ENCODE data around the gene ZNF710.
A peak's percentile ranks its signal among the peaks of the same experiment; 100 is the strongest.

ZNF710 gene

GRCh38 chr15:90056529-90056928 lies 55.4 kb downstream of the ZNF710 start:
- WGBS, 2 experiments, result 89 to 91% methylated on average over 7 of the region's 7 CpGs
- Histone ChIP-seq H3K27me3 (ENCODE audit: control insufficient read depth, insufficient read depth, low read length, poor library complexity, severe bottlenecking) (no peaks in the 10 kb centered on the region), H3K27ac (ENCODE audit: insufficient read depth, low read depth, low read length, poor library complexity, severe bottlenecking) (no peak overlapping the region), H3K36me3 (ENCODE audit: control insufficient read depth, insufficient read depth, low read length) (no peaks in the 10 kb centered on the region), H3K9me3 (ENCODE audit: control insufficient read depth, low read length) (no peaks in the 10 kb centered on the region), H3K4me1 (ENCODE audit: control insufficient read depth, insufficient read depth, low read length) (peaks cover 31% of the 10 kb centered on the region), H3K4me3 (ENCODE audit: insufficient read depth, low read depth, low read length) (no peak overlapping the region)

- WGBS, 2 experiments, result 93% methylated on average over 4 of the region's 4 CpGs
- H3K27ac ChIP-seq (ENCODE audit: insufficient read depth, low read depth, low read length, poor library complexity, severe bottlenecking), result no peak overlapping the region
- no peaks in the 10 kb centered on the region for H3K9me3 ChIP-seq (ENCODE audit: control insufficient read depth, low read length)
Observed at GRCh38 chr15:90058308-90058707, 57.2 kb downstream of the ZNF710 start.

GRCh38 chr15:90058775-90059174 lies 57.7 kb downstream of the ZNF710 start:
- H3K4me3 ChIP-seq (ENCODE audit: insufficient read depth, low read depth, low read length), result no peak overlapping the region
- 94 to 97% methylated on average over 5 of the region's 5 CpGs for WGBS, 2 experiments
- no peaks in the 10 kb centered on the region for H3K27me3 ChIP-seq (ENCODE audit: control insufficient read depth, insufficient read depth, low read length, poor library complexity, severe bottlenecking)
- no peaks in the 10 kb centered on the region for H3K36me3 ChIP-seq (ENCODE audit: control insufficient read depth, insufficient read depth, low read length)
- no peaks in the 10 kb centered on the region for H3K9me3 ChIP-seq (ENCODE audit: control insufficient read depth, low read length)
- H3K27ac ChIP-seq (ENCODE audit: insufficient read depth, low read depth, low read length, poor library complexity, severe bottlenecking), result no peak overlapping the region
- peaks cover 35% of the 10 kb centered on the region for H3K4me1 ChIP-seq (ENCODE audit: control insufficient read depth, insufficient read depth, low read length)

More at GRCh38 chr15:90058308-90058707, 57.2 kb downstream of the ZNF710 start:
- peaks cover 35% of the 10 kb centered on the region for H3K4me1 ChIP-seq (ENCODE audit: control insufficient read depth, insufficient read depth, low read length)
- H3K4me3 ChIP-seq (ENCODE audit: insufficient read depth, low read depth, low read length), result no peak overlapping the region
- H3K27me3 ChIP-seq (ENCODE audit: control insufficient read depth, insufficient read depth, low read length, poor library complexity, severe bottlenecking), result no peaks in the 10 kb centered on the region
- no peaks in the 10 kb centered on the region for H3K36me3 ChIP-seq (ENCODE audit: control insufficient read depth, insufficient read depth, low read length)

GRCh38 chr15:90059208-90059985 lies 58.3 kb downstream of the ZNF710 start:
- 57 to 59% methylated on average over 21 of the region's 21 CpGs for WGBS, 2 experiments
- Histone ChIP-seq H3K4me1 (ENCODE audit: control insufficient read depth, insufficient read depth, low read length) (peaks cover 34% of the 10 kb centered on the region), H3K27me3 (ENCODE audit: control insufficient read depth, insufficient read depth, low read length, poor library complexity, severe bottlenecking) (no peaks in the 10 kb centered on the region), H3K9me3 (ENCODE audit: control insufficient read depth, low read length) (no peaks in the 10 kb centered on the region), H3K27ac (ENCODE audit: insufficient read depth, low read depth, low read length, poor library complexity, severe bottlenecking) (no peak overlapping the region), H3K4me3 (ENCODE audit: insufficient read depth, low read depth, low read length) (no peak overlapping the region), H3K36me3 (ENCODE audit: control insufficient read depth, insufficient read depth, low read length) (no peaks in the 10 kb centered on the region)

- H3K36me3 ChIP-seq (ENCODE audit: control insufficient read depth, insufficient read depth, low read length), result no peaks in the 10 kb centered on the region
- H3K27ac ChIP-seq (ENCODE audit: insufficient read depth, low read depth, low read length, poor library complexity, severe bottlenecking), result no peak overlapping the region
- H3K4me1 ChIP-seq (ENCODE audit: control insufficient read depth, insufficient read depth, low read length), result peaks cover 34% of the 10 kb centered on the region
- WGBS, 2 experiments, result 81 to 87% methylated on average over 3 of the region's 3 CpGs
- H3K9me3 ChIP-seq (ENCODE audit: control insufficient read depth, low read length), result no peaks in the 10 kb centered on the region
- no peak overlapping the region for H3K4me3 ChIP-seq (ENCODE audit: insufficient read depth, low read depth, low read length)
- no peaks in the 10 kb centered on the region for H3K27me3 ChIP-seq (ENCODE audit: control insufficient read depth, insufficient read depth, low read length, poor library complexity, severe bottlenecking)
Observed at GRCh38 chr15:90060797-90061196, 59.7 kb downstream of the ZNF710 start.

GRCh38 chr15:90062023-90062442 lies 60.9 kb downstream of the ZNF710 start:
- 30 to 38% methylated on average over 8 of the region's 8 CpGs for WGBS, 2 experiments
- Histone ChIP-seq H3K4me3 (ENCODE audit: insufficient read depth, low read depth, low read length) (no peak overlapping the region), H3K27me3 (ENCODE audit: control insufficient read depth, insufficient read depth, low read length, poor library complexity, severe bottlenecking) (no peaks in the 10 kb centered on the region), H3K4me1 (ENCODE audit: control insufficient read depth, insufficient read depth, low read length) (peaks cover 34% of the 10 kb centered on the region), H3K9me3 (ENCODE audit: control insufficient read depth, low read length) (no peaks in the 10 kb centered on the region), H3K36me3 (ENCODE audit: control insufficient read depth, insufficient read depth, low read length) (peaks cover 3% of the 10 kb centered on the region), H3K27ac (ENCODE audit: insufficient read depth, low read depth, low read length, poor library complexity, severe bottlenecking) (peak overlapping the region; percentile 60)

- Histone ChIP-seq H3K9me3 (ENCODE audit: control insufficient read depth, low read length) (no peaks in the 10 kb centered on the region), H3K36me3 (ENCODE audit: control insufficient read depth, insufficient read depth, low read length) (peaks cover 7% of the 10 kb centered on the region), H3K27ac (ENCODE audit: insufficient read depth, low read depth, low read length, poor library complexity, severe bottlenecking) (peak overlapping the region; percentile 60), H3K4me1 (ENCODE audit: control insufficient read depth, insufficient read depth, low read length) (peaks cover 34% of the 10 kb centered on the region), H3K27me3 (ENCODE audit: control insufficient read depth, insufficient read depth, low read length, poor library complexity, severe bottlenecking) (no peaks in the 10 kb centered on the region), H3K4me3 (ENCODE audit: insufficient read depth, low read depth, low read length) (no peak overlapping the region)
- 68% methylated on average over 16 of the region's 16 CpGs for WGBS, 2 experiments
Observed at GRCh38 chr15:90062462-90062932, 61.4 kb downstream of the ZNF710 start.

- H3K36me3 ChIP-seq (ENCODE audit: control insufficient read depth, insufficient read depth, low read length), result peaks cover 13% of the 10 kb centered on the region
- H3K9me3 ChIP-seq (ENCODE audit: control insufficient read depth, low read length), result no peaks in the 10 kb centered on the region
- peak overlapping the region; percentile 60 for H3K27ac ChIP-seq (ENCODE audit: insufficient read depth, low read depth, low read length, poor library complexity, severe bottlenecking)
- no peaks in the 10 kb centered on the region for H3K27me3 ChIP-seq (ENCODE audit: control insufficient read depth, insufficient read depth, low read length, poor library complexity, severe bottlenecking)
- H3K4me3 ChIP-seq (ENCODE audit: insufficient read depth, low read depth, low read length), result no peak overlapping the region
- peaks cover 34% of the 10 kb centered on the region for H3K4me1 ChIP-seq (ENCODE audit: control insufficient read depth, insufficient read depth, low read length)
- WGBS, 2 experiments, result 70 to 73% methylated on average over 20 of the region's 20 CpGs
Observed at GRCh38 chr15:90062973-90063769, 62.0 kb downstream of the ZNF710 start.

GRCh38 chr15:90063770-90064247 lies 62.7 kb downstream of the ZNF710 start:
- WGBS, 2 experiments, result 76 to 80% methylated on average over 11 of the region's 11 CpGs

More at GRCh38 chr15:90063770-90064247, 62.7 kb downstream of the ZNF710 start:
- Histone ChIP-seq H3K4me1 (ENCODE audit: control insufficient read depth, insufficient read depth, low read length) (peaks cover 34% of the 10 kb centered on the region), H3K36me3 (ENCODE audit: control insufficient read depth, insufficient read depth, low read length) (peaks cover 16% of the 10 kb centered on the region), H3K9me3 (ENCODE audit: control insufficient read depth, low read length) (no peaks in the 10 kb centered on the region), H3K27ac (ENCODE audit: insufficient read depth, low read depth, low read length, poor library complexity, severe bottlenecking) (no peak overlapping the region), H3K27me3 (ENCODE audit: control insufficient read depth, insufficient read depth, low read length, poor library complexity, severe bottlenecking) (no peaks in the 10 kb centered on the region), H3K4me3 (ENCODE audit: insufficient read depth, low read depth, low read length) (no peak overlapping the region)
